Skeletal muscle tissue (tissue), 4 donors: ENCODE results near the gene EDEM1. TPM values are rescaled to one million over a fixed set of nuclear protein-coding genes. Genes with fewer than 3 reads are reported as not detected.

Experiments used
- H3K27ac ChIP-seq: one replicate; pipeline ENCODE4 v1.7.0; 2013; ENCODE audit warnings: mild to moderate bottlenecking, low read depth, low read length, inconsistent platforms
- H3K27me3 ChIP-seq, 3 donors: one replicate each; pipeline ENCODE4 v1.7.0; 2013; ENCODE audit warnings: low read length in 3 of 3; ENCODE audit not compliant: control insufficient read depth in 3 of 3, insufficient read depth in 3 of 3
- H3K36me3 ChIP-seq, 3 donors: one replicate each; pipeline ENCODE4 v1.7.0; 2013; ENCODE audit warnings: low read length in 3 of 3; ENCODE audit not compliant: control insufficient read depth in 3 of 3, insufficient read depth in 3 of 3
- H3K4me1 ChIP-seq, 3 donors: one replicate each; pipeline ENCODE4 v1.7.0; 2013; ENCODE audit warnings: low read length in 3 of 3, mild to moderate bottlenecking in 3 of 3; ENCODE audit not compliant: control insufficient read depth in 3 of 3, insufficient read depth in 3 of 3
- H3K4me3 ChIP-seq, 3 donors: one replicate each; pipeline ENCODE4 v1.7.0; 2013; ENCODE audit warnings: low read length in 3 of 3
- H3K9ac ChIP-seq, 3 donors: one replicate each; pipeline ENCODE4 v1.7.0; 2013; ENCODE audit warnings: low read length in 3 of 3, mild to moderate bottlenecking in 3 of 3, moderate library complexity in 2 of 3, low read depth in 1 of 3
- H3K9me3 ChIP-seq, 3 donors: one replicate each; pipeline ENCODE4 v1.7.0; 2013; ENCODE audit warnings: low read length in 3 of 3; ENCODE audit not compliant: control insufficient read depth in 3 of 3
- total RNA-seq: library from RNA; depleted of rRNA; stranded (reverse); fragments of >200 nt; gene quantifications from one replicate; pipeline ENCODE4 v1.2.3, GENCODE V29; 2014
- donor health status: Osteomylitis.

The EDEM1 gene
- total RNA-seq, 1 donor from 2014 or later, result 5.7 TPM

DNA sequence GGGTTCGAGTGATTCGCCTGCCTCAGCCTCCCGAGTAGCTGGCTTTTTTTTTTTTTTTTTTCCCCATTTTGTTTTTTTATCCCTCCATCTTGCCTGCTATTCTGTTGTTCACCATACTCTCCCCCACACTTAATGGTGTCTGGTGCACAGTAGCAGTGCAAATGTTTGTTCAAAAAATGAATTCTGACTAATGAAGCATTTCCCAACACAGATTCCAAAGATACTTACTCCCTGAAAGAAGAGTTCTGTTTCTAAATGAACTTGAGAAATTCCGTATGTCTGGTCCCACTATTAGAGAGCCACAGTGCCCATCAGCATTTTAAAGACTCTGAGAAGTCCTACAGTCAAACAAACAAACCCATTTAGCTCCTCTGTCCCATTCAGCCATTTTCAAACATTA, 9.5 kb downstream of the EDEM1 start:
- Histone ChIP-seq H3K36me3 (peaks cover 3 to 28% (median 10%) of the 10 kb centered on the region in 3 donors), H3K27me3 (no peaks in the 10 kb centered on the region), H3K4me3 (no peak overlapping the region), H3K9ac (no peak overlapping the region), H3K27ac (no peak overlapping the region), H3K4me1 (peaks cover 11 to 22% (median 14%) of the 10 kb centered on the region in 3 donors), H3K9me3 (no peaks in the 10 kb centered on the region)

- no peaks in the 10 kb centered on the region for H3K27me3 ChIP-seq
- no peak overlapping the region for H3K4me3 ChIP-seq
- no peak overlapping the region for H3K27ac ChIP-seq
- peaks cover 6 to 16% (median 12%) of the 10 kb centered on the region in 3 donors for H3K4me1 ChIP-seq
- no peak overlapping the region for H3K9ac ChIP-seq
- peaks cover 8 to 35% (median 17%) of the 10 kb centered on the region in 3 donors for H3K36me3 ChIP-seq
- H3K9me3 ChIP-seq, result no peaks in the 10 kb centered on the region
Observed at GRCh38 chr3:5197470-5198312, 10.2 kb downstream of the EDEM1 start.

GRCh38 chr3:5198313-5198677, 10.8 kb downstream of the EDEM1 start:
- Histone ChIP-seq H3K9me3 (no peaks in the 10 kb centered on the region), H3K4me3 (no peak overlapping the region), H3K9ac (no peak overlapping the region), H3K4me1 (peaks cover 6 to 14% (median 8%) of the 10 kb centered on the region in 3 donors), H3K27ac (no peak overlapping the region), H3K36me3 (peaks cover 13 to 38% (median 19%) of the 10 kb centered on the region in 3 donors), H3K27me3 (no peaks in the 10 kb centered on the region)

- no peak overlapping the region for H3K27ac ChIP-seq
- H3K27me3 ChIP-seq, result no peaks in the 10 kb centered on the region
- H3K4me3 ChIP-seq, result no peak overlapping the region
- H3K4me1 ChIP-seq, result peaks cover 6 to 14% (median 8%) of the 10 kb centered on the region in 3 donors
- H3K36me3 ChIP-seq, result peaks cover 17 to 41% (median 25%) of the 10 kb centered on the region in 3 donors
- H3K9ac ChIP-seq, result no peak overlapping the region
- no peaks in the 10 kb centered on the region for H3K9me3 ChIP-seq
Observed at GRCh38 chr3:5198986-5199731, 11.7 kb downstream of the EDEM1 start.

DNA sequence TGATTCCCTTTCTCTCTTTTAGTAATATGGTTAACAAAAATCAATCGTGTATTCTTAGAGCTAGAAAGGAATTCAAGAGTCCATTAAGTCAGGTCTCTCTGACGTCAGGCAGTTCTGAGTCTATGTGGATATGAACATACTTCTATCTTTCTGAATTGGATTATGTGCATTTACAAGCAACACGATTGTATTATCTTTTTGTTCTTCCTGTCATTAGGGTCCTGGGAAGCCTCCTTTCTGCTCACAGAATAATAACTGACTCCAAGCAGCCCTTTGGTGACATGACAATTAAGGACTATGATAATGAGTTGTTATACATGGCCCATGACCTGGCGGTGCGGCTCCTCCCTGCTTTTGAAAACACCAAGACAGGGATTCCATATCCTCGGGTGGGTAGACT, 14.0 kb downstream of the EDEM1 start:
- H3K9me3 ChIP-seq, result no peaks in the 10 kb centered on the region
- H3K27me3 ChIP-seq, result no peaks in the 10 kb centered on the region
- no peaks in the 10 kb centered on the region for H3K4me1 ChIP-seq
- no peak overlapping the region for H3K9ac ChIP-seq
- H3K36me3 ChIP-seq, result peaks cover 30 to 57% (median 43%) of the 10 kb centered on the region in 3 donors
- H3K4me3 ChIP-seq, result no peak overlapping the region
- H3K27ac ChIP-seq, result no peak overlapping the region

GRCh38 chr3:5202222-5202621, 14.7 kb downstream of the EDEM1 start:
- no peaks in the 10 kb centered on the region for H3K27me3 ChIP-seq
- peaks cover 33 to 62% (median 50%) of the 10 kb centered on the region in 3 donors for H3K36me3 ChIP-seq
- no peaks in the 10 kb centered on the region for H3K9me3 ChIP-seq
- H3K27ac ChIP-seq, result no peak overlapping the region
- H3K4me1 ChIP-seq, result no peaks in the 10 kb centered on the region
- H3K9ac ChIP-seq, result no peak overlapping the region
- no peak overlapping the region for H3K4me3 ChIP-seq

GRCh38 chr3:5205165-5205941, 17.8 kb downstream of the EDEM1 start:
- no peak overlapping the region for H3K4me3 ChIP-seq
- H3K9ac ChIP-seq, result no peak overlapping the region
- H3K27me3 ChIP-seq, result no peaks in the 10 kb centered on the region
- H3K27ac ChIP-seq, result no peak overlapping the region
- peaks cover 58 to 78% (median 77%) of the 10 kb centered on the region in 3 donors for H3K36me3 ChIP-seq
- H3K4me1 ChIP-seq, result no peaks in the 10 kb centered on the region
- H3K9me3 ChIP-seq, result no peaks in the 10 kb centered on the region

DNA sequence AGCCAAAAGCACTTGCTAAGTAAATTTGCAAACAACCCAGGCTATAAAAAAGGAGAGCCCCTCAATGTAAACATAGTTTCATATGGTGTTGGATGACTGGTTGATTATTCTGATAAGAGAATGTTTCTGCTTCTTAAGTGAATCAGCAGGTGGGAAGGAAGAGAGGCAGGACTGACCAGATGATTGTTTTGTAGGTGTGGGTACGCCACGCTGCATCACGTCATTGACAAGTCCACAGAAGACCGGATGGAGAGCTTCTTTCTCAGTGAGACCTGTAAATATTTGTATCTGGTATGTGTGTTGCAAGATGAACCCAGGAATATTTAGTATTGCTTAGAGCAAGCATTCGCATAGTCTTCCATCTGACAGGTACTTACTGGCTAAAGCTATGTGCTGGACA, 23.4 kb downstream of the EDEM1 start:
- Histone ChIP-seq H3K4me1 (no peaks in the 10 kb centered on the region), H3K9ac (no peak overlapping the region), H3K36me3 (peaks cover 73 to 87% (median 86%) of the 10 kb centered on the region in 3 donors)

GRCh38 chr3:5212628-5213573, 25.4 kb downstream of the EDEM1 start:
- no peak overlapping the region for H3K9ac ChIP-seq
- no peaks in the 10 kb centered on the region for H3K9me3 ChIP-seq
- H3K4me1 ChIP-seq, result peaks cover 0 to 2% (median 0%) of the 10 kb centered on the region in 3 donors
- H3K27me3 ChIP-seq, result no peaks in the 10 kb centered on the region
- H3K4me3 ChIP-seq, result no peak overlapping the region
- H3K27ac ChIP-seq, result no peak overlapping the region
- peaks cover 73 to 88% (median 86%) of the 10 kb centered on the region in 3 donors for H3K36me3 ChIP-seq

More for the DNA sequence above, 23.4 kb downstream of the EDEM1 start:
- Histone ChIP-seq H3K9me3 (no peaks in the 10 kb centered on the region), H3K27ac (no peak overlapping the region), H3K4me3 (no peak overlapping the region), H3K27me3 (no peaks in the 10 kb centered on the region)
